ENCODE measurements around the gene TNNC2. TPM values are rescaled to one million over a fixed set of nuclear protein-coding genes. Genes with fewer than 3 reads are reported as not detected.
A peak's percentile ranks its signal among the peaks of the same experiment; 100 is the strongest.

The TNNC2 gene
- total and polyA plus RNA-seq, 2 of the 13 experiments (the other 11 are each of a cell fraction or from before 2014, with no cell fraction given): 1.8 to 4.7 TPM

DNA sequence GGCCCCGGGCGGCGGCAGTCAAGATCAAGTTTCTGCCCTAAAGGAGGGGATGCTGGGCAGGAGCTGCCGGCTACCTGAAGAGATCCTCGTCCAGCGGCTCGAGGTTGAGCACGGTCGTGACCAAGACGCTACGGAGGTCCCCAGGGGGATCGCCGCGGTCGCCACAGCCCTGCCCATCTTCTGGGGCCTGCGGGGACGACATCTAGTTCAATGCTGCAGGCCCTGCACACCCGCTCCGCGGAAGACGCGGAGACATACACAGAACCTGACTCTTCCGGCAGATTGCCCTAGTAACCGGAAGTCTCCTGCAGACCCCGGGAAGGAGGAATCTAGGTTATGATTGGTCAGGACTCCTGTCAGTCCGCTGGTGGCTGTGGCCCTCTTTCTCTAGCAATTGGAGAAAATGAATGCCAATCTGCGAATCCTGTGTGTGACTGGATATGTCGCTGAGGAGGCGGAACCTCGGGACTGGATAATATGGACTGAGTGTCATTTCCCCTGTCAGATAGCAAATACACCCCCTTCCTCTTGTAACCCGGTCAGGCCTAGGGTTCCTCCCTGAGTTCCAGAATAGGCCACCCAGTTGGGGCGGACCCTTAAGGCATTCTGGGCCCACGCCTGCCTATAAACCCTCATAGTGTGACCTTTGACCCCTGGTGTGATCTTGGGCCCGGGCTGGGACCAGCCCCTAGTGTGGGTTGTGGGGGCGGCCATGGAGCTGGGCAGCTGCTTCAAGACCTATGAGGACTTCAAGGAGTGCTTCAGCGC is 30.2 kb upstream of the TNNC2 start, which contains the start of the genes ACOT8 and ZSWIM3 (continued):
- TF ChIP-seq, protein P1, sequence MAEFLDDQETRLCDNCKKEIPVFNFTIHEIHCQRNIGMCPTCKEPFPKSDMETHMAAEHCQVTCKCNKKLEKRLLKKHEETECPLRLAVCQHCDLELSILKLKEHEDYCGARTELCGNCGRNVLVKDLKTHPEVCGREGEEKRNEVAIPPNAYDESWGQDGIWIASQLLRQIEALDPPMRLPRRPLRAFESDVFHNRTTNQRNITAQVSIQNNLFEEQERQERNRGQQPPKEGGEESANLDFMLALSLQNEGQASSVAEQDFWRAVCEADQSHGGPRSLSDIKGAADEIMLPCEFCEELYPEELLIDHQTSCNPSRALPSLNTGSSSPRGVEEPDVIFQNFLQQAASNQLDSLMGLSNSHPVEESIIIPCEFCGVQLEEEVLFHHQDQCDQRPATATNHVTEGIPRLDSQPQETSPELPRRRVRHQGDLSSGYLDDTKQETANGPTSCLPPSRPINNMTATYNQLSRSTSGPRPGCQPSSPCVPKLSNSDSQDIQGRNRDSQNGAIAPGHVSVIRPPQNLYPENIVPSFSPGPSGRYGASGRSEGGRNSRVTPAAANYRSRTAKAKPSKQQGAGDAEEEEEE (CRISPR knock-in tag; IDR thresholded peaks at IDR 0.05; ENCODE audit: borderline replicate concordance): no peak; the same call in 1 of the 2 replicates
- TF ChIP-seq ZNF761 (CRISPR knock-in tag; conservative IDR thresholded peaks at IDR 0.05) (no peak), CHCHD3 (CRISPR knock-in tag; IDR thresholded peaks at IDR 0.05) (no peak), MEIS2 (CRISPR knock-in tag; IDR thresholded peaks at IDR 0.05) (peak; percentile 98), ZNF160 (CRISPR knock-in tag; IDR thresholded peaks at IDR 0.05) (no peak), ZNF446 (CRISPR knock-in tag; IDR thresholded peaks at IDR 0.05) (peak; percentile 81; the same call in 1 of the 2 replicates), SMC3 (IDR thresholded peaks at IDR 0.05; ENCODE audit: low read length) (no peak), TAF15 (IDR thresholded peaks at IDR 0.05; ENCODE audit: low read depth, low read length, poor library complexity, severe bottlenecking) (peak; percentile 82), POLR2A (IDR thresholded peaks at IDR 0.05; ENCODE audit: insufficient read depth in 1 of 2, low read depth in 2 of 2, low read length in 2 of 2) (peak; percentile 84 to 97), DMAP1 (CRISPR knock-in tag; IDR thresholded peaks at IDR 0.05) (peak; percentile 90), ZNF644 (CRISPR knock-in tag; IDR thresholded peaks at IDR 0.05; ENCODE audit: low read depth) (no peak), MIER3 (CRISPR knock-in tag; IDR thresholded peaks at IDR 0.05; ENCODE audit: borderline replicate concordance) (peak; percentile 67; the same call in 1 of the 2 replicates), ZNF616 (CRISPR knock-in tag; IDR thresholded peaks at IDR 0.05; ENCODE audit: low read depth) (0 out of 2 replicates have a peak, but pooled peaks have one; percentile 59), ZNF33B (CRISPR knock-in tag; IDR thresholded peaks at IDR 0.05) (peak; percentile 33), MLLT10 (CRISPR knock-in tag; IDR thresholded peaks at IDR 0.05) (no peak), ONECUT2 (CRISPR knock-in tag; IDR thresholded peaks at IDR 0.05) (0 out of 2 replicates have a peak, but pooled peaks have one; percentile 28)
- TF ChIP-seq, protein P2, sequence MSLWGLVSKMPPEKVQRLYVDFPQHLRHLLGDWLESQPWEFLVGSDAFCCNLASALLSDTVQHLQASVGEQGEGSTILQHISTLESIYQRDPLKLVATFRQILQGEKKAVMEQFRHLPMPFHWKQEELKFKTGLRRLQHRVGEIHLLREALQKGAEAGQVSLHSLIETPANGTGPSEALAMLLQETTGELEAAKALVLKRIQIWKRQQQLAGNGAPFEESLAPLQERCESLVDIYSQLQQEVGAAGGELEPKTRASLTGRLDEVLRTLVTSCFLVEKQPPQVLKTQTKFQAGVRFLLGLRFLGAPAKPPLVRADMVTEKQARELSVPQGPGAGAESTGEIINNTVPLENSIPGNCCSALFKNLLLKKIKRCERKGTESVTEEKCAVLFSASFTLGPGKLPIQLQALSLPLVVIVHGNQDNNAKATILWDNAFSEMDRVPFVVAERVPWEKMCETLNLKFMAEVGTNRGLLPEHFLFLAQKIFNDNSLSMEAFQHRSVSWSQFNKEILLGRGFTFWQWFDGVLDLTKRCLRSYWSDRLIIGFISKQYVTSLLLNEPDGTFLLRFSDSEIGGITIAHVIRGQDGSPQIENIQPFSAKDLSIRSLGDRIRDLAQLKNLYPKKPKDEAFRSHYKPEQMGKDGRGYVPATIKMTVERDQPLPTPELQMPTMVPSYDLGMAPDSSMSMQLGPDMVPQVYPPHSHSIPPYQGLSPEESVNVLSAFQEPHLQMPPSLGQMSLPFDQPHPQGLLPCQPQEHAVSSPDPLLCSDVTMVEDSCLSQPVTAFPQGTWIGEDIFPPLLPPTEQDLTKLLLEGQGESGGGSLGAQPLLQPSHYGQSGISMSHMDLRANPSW (CRISPR knock-in tag; IDR thresholded peaks at IDR 0.05; ENCODE audit: borderline replicate concordance): no peak; the same call in 1 of the 2 replicates
- TF ChIP-seq, protein P3, sequence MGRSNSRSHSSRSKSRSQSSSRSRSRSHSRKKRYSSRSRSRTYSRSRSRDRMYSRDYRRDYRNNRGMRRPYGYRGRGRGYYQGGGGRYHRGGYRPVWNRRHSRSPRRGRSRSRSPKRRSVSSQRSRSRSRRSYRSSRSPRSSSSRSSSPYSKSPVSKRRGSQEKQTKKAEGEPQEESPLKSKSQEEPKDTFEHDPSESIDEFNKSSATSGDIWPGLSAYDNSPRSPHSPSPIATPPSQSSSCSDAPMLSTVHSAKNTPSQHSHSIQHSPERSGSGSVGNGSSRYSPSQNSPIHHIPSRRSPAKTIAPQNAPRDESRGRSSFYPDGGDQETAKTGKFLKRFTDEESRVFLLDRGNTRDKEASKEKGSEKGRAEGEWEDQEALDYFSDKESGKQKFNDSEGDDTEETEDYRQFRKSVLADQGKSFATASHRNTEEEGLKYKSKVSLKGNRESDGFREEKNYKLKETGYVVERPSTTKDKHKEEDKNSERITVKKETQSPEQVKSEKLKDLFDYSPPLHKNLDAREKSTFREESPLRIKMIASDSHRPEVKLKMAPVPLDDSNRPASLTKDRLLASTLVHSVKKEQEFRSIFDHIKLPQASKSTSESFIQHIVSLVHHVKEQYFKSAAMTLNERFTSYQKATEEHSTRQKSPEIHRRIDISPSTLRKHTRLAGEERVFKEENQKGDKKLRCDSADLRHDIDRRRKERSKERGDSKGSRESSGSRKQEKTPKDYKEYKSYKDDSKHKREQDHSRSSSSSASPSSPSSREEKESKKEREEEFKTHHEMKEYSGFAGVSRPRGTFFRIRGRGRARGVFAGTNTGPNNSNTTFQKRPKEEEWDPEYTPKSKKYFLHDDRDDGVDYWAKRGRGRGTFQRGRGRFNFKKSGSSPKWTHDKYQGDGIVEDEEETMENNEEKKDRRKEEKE (IDR thresholded peaks at IDR 0.05): no peak
- TF ChIP-seq, protein P4, sequence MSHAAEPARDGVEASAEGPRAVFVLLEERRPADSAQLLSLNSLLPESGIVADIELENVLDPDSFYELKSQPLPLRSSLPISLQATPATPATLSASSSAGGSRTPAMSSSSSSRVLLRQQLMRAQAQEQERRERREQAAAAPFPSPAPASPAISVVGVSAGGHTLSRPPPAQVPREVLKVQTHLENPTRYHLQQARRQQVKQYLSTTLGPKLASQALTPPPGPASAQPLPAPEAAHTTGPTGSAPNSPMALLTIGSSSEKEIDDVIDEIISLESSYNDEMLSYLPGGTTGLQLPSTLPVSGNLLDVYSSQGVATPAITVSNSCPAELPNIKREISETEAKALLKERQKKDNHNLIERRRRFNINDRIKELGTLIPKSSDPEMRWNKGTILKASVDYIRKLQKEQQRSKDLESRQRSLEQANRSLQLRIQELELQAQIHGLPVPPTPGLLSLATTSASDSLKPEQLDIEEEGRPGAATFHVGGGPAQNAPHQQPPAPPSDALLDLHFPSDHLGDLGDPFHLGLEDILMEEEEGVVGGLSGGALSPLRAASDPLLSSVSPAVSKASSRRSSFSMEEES (CRISPR knock-in tag; IDR thresholded peaks at IDR 0.05): peak; percentile 67; the same call in 1 of the 2 replicates
